Activated CD4-positive, alpha-beta T cell treated with anti-CD3 and anti-CD28 coated beads, Interleukin-2, amount 50 U/mL, for 24 hours (primary cell): ENCODE measurements around the gene PLEKHG2.

Experiments used
- DNase-seq, 2 donors: peaks; one replicate each; pipeline ENCODE4 v3.0.0-alpha.2; 2020; ENCODE audit warnings: low read depth in 1 of 2, low spot score in 1 of 2

The PLEKHG2 gene

GRCh38 chr19:39417463-39418181 lies 5.2 kb downstream of the PLEKHG2 start:
- DNase-seq, result no peak

- no peak for DNase-seq
These were observed 6.5 kb downstream of the PLEKHG2 start for GRCh38 chr19:39419003-39419402.

GRCh38 chr19:39420769-39421168 lies 8.3 kb downstream of the PLEKHG2 start:
- DNase-seq, result no peak

- DNase-seq, result no peak
These were observed 9.6 kb downstream of the PLEKHG2 start for GRCh38 chr19:39422020-39422419.

GRCh38 chr19:39423258-39424086 lies 11.0 kb downstream of the PLEKHG2 start:
- DNase-seq, result no peak

GRCh38 chr19:39424934-39425333 lies 12.5 kb downstream of the PLEKHG2 start:
- DNase-seq, result no peak

GRCh38 chr19:39425744-39426143 lies 13.3 kb downstream of the PLEKHG2 start:
- DNase-seq, result no peak

GRCh38 chr19:39426170-39426569 lies 13.7 kb downstream of the PLEKHG2 start:
- no peak for DNase-seq

- DNase-seq, result no peak
These were observed 15.2 kb downstream of the PLEKHG2 start for GRCh38 chr19:39427707-39428106.

GRCh38 chr19:39428283-39429112 lies 16.0 kb downstream of the PLEKHG2 start:
- no peak for DNase-seq

GRCh38 chr19:39430675-39431593 lies 18.5 kb downstream of the PLEKHG2 start:
- peak in 1 of 2 donors; percentile 49 for DNase-seq

- DNase-seq, result no peak
These were observed 20.2 kb downstream of the PLEKHG2 start for GRCh38 chr19:39432677-39433025.

- DNase-seq, result no peak
These were observed 21.1 kb downstream of the PLEKHG2 start for GRCh38 chr19:39433480-39434079.

- no peak for DNase-seq
These were observed 21.9 kb downstream of the PLEKHG2 start for GRCh38 chr19:39434123-39435076.

- DNase-seq, result peak; percentile 98 to 99
These were observed 23.3 kb downstream of the PLEKHG2 start, which contains the start of gene RPS16 for GRCh38 chr19:39435499-39436349. Gene RPS16 (minus strand): TSS chr19:39435949. CDS start chr19:39435895, 54 bp downstream.

- no peak for DNase-seq
These were observed 23.9 kb downstream of the PLEKHG2 start for GRCh38 chr19:39436350-39436716.

- no peak for DNase-seq
These were observed 25.9 kb downstream of the PLEKHG2 start for GRCh38 chr19:39438270-39438934.
